Measurements from ENCODE around the gene LGR5.

GRCh38 chr12:71584356-71584755, 144.8 kb downstream of the LGR5 start:
- TF ChIP-seq POLR2AphosphoS5 (IDR thresholded peaks at IDR 0.05; ENCODE audit: insufficient read depth, low read depth, low read length): no peak
- no peak for TF ChIP-seq POLR2A (IDR thresholded peaks at IDR 0.05; ENCODE audit: low read depth, low read length)
- TF ChIP-seq CTCF (IDR thresholded peaks at IDR 0.05; ENCODE audit: extremely low read depth in 1 of 2, insufficient read depth in 1 of 2, low read depth in 1 of 2, low read length in 2 of 2): no peak
- TF ChIP-seq EZH2 (IDR thresholded peaks at IDR 0.05; ENCODE audit: borderline replicate concordance, low read depth, low read length, severe bottlenecking): no peak
- TF ChIP-seq MAX (IDR thresholded peaks at IDR 0.05; ENCODE audit: insufficient read depth, insufficient read length): no peak
- TF ChIP-seq FOS (IDR thresholded peaks at IDR 0.05; ENCODE audit: borderline replicate concordance, insufficient read depth, low read length): no peak
- no peak for TF ChIP-seq MYC (IDR thresholded peaks at IDR 0.05; ENCODE audit: low read depth, low read length)

Data from endothelial cell of umbilical vein (primary cell).